Tibial nerve (tissue), 4 donors: ENCODE results near the gene HNRNPH3.

ENCODE experiments used
- CTCF ChIP-seq, 5 experiments: fragments of 200-600 bp in 3 of 5; fragments of 450-650 bp in 2 of 5; sonication (generic) in 3 of 5; IDR thresholded peaks; one replicate each; pipeline ENCODE4 v1.5.1; 2016 to 2019; ENCODE audit warnings: antibody characterized with exemption in 5 of 5, mild to moderate bottlenecking in 3 of 5, moderate library complexity in 2 of 5
- EP300 ChIP-seq, 2 donors: sonication (generic); formaldehyde crosslinking; IDR thresholded peaks; one replicate each; pipeline ENCODE4 v1.6.1; 2017; ENCODE audit warnings: antibody characterized with exemption in 2 of 2, mild to moderate bottlenecking in 1 of 2
- POLR2A ChIP-seq, 2 donors: fragments of 450-650 bp; IDR thresholded peaks; one replicate each; pipeline ENCODE4 v1.6.1; 2017; ENCODE audit warnings: antibody characterized with exemption in 2 of 2, mild to moderate bottlenecking in 2 of 2, moderate library complexity in 2 of 2

GRCh38 chr10:68303849-68304412 lies 27.9 kb upstream of the HNRNPH3 start:
- no peak for TF ChIP-seq POLR2A (IDR thresholded peaks at IDR 0.05)
- no peak for TF ChIP-seq CTCF (IDR thresholded peaks at IDR 0.05)
- no peak for TF ChIP-seq EP300 (IDR thresholded peaks at IDR 0.05)
